ENCODE data around the gene ZNF444. TPM values are rescaled to one million over a fixed set of nuclear protein-coding genes. Genes with fewer than 3 reads are reported as not detected.
"Not testable (repeated sequence)": the region's sequence is repeated elsewhere in the genome, so short reads cannot be mapped to it uniquely, and the experiment has no call there.

ZNF444 gene
- total RNA-seq, 1 donor from 2014 or later: 28.7 TPM

GRCh38 chr19:56146904-56147303 is 5.8 kb downstream of the ZNF444 start:
- Histone ChIP-seq H3K4me3 (no peak overlapping the region), H3K27me3 (no peaks in the 10 kb centered on the region), H3K9me3 (no peaks in the 10 kb centered on the region), H3K27ac (no peak overlapping the region), H3K36me3 (peaks cover 0 to 22% of the 10 kb centered on the region in 2 donors), H3K4me1 (peaks cover 16% of the 10 kb centered on the region)
- intact Hi-C loops (cut with DNase I): no loop called here
- no peak for TF ChIP-seq POLR2A (IDR thresholded peaks at IDR 0.05)
- no peak for TF ChIP-seq POLR2AphosphoS5 (IDR thresholded peaks at IDR 0.05; ENCODE audit: insufficient read depth in 1 of 2, low read depth in 1 of 2)
- TF ChIP-seq CTCF (IDR thresholded peaks at IDR 0.05): no peak
- no peak for DNase-seq (ENCODE audit: extremely low spot score in 2 of 2)

- TF ChIP-seq POLR2A (IDR thresholded peaks at IDR 0.05) (no peak), POLR2AphosphoS5 (IDR thresholded peaks at IDR 0.05; ENCODE audit: insufficient read depth in 1 of 2, low read depth in 1 of 2) (no peak), CTCF (IDR thresholded peaks at IDR 0.05) (no peak)
- Histone ChIP-seq H3K27me3 (no peaks in the 10 kb centered on the region), H3K9me3 (no peaks in the 10 kb centered on the region), H3K27ac (no peak overlapping the region), H3K36me3 (peaks cover 0 to 22% of the 10 kb centered on the region in 2 donors), H3K4me3 (no peak overlapping the region), H3K4me1 (peaks cover 12% of the 10 kb centered on the region)
- intact Hi-C loops (cut with DNase I): no loop called here
- DNase-seq (ENCODE audit: extremely low spot score in 2 of 2): no peak
These were observed 6.2 kb downstream of the ZNF444 start for GRCh38 chr19:56147307-56147706.

GRCh38 chr19:56148096-56148495 is 7.0 kb downstream of the ZNF444 start:
- intact Hi-C loops (cut with DNase I): no loop called here
- TF ChIP-seq POLR2AphosphoS5 (IDR thresholded peaks at IDR 0.05; ENCODE audit: insufficient read depth in 1 of 2, low read depth in 1 of 2) (no peak), CTCF (IDR thresholded peaks at IDR 0.05) (no peak), POLR2A (IDR thresholded peaks at IDR 0.05) (no peak)
- Histone ChIP-seq H3K36me3 (peaks cover 0 to 22% of the 10 kb centered on the region in 2 donors), H3K27me3 (no peaks in the 10 kb centered on the region), H3K9me3 (no peaks in the 10 kb centered on the region), H3K27ac (no peak overlapping the region), H3K4me3 (no peak overlapping the region), H3K4me1 (peaks cover 4% of the 10 kb centered on the region)
- no peak for DNase-seq (ENCODE audit: extremely low spot score in 2 of 2)

DNA sequence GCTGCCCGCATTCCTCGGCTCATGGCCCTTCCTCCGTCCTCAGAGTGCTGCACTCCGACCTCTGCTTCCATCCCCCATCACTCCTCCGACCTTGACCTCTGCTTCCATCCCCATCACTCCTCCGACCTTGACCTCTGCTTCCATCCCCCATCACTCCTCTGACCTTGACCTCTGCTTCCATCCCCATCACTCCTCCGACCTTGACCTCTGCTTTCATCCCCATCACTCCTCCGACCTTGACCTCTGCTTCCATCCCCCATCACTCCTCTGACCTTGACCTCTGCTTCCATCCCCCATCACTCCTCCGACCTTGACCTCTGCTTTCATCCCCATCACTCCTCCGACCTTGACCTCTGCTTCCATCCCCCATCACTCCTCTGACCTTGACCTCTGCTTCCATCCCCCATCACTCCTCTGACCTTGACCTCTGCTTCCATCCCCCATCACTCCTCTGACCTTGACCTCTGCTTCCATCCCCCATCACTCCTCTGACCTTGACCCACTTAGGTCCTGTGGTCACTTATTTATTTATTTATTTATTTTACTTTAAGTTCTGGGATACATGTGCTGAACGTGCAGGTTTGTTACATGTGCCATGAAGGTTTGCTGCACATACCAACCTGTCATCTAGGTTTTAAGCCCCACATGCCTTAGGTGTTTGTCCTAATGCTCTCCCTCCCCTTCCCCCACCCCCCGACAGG is 8.0 kb downstream of the ZNF444 start:
- H3K4me3 ChIP-seq; H3K27me3 ChIP-seq; H3K4me1 ChIP-seq; H3K27ac ChIP-seq; H3K9me3 ChIP-seq; DNase-seq (ENCODE audit: extremely low spot score in 2 of 2); intact Hi-C loops (cut with DNase I): not testable (repeated sequence)
- H3K36me3 ChIP-seq: peaks cover 0 to 22% of the 10 kb centered on the region in 2 donors

- DNase-seq (ENCODE audit: extremely low spot score in 2 of 2): no peak
- no peak for TF ChIP-seq CTCF (IDR thresholded peaks at IDR 0.05)
- no peak for TF ChIP-seq POLR2AphosphoS5 (IDR thresholded peaks at IDR 0.05; ENCODE audit: insufficient read depth in 1 of 2, low read depth in 1 of 2)
- TF ChIP-seq POLR2A (IDR thresholded peaks at IDR 0.05): no peak
- Histone ChIP-seq H3K9me3 (no peaks in the 10 kb centered on the region), H3K4me3 (no peak overlapping the region), H3K27ac (no peak overlapping the region), H3K36me3 (peaks cover 0 to 24% of the 10 kb centered on the region in 2 donors), H3K4me1 (no peaks in the 10 kb centered on the region), H3K27me3 (no peaks in the 10 kb centered on the region)
- intact Hi-C loops (cut with DNase I): no loop called here
These were observed 8.6 kb downstream of the ZNF444 start for GRCh38 chr19:56149656-56150038.
